Tibial artery (tissue), 4 donors: ENCODE measurements around the gene MAFB.

ENCODE experiments used
- DNase-seq, 2 donors: peaks; one replicate each; pipeline ENCODE4 v3.0.0-alpha.2; 2019
- H3K27ac ChIP-seq, 2 donors: fragments of 200-600 bp; sonication (generic) in 1 of 2; 1 replicate in 1 of 2; 2 replicates in 1 of 2; pipeline ENCODE4 v1.5.1; 2018 to 2019; ENCODE audit warnings: mild to moderate bottlenecking in 1 of 2
- H3K27me3 ChIP-seq, 2 donors: fragments of 200-600 bp; sonication (generic) in 1 of 2; one replicate each; pipeline versions ENCODE4 v1.5.1 to v1.6.0; 2016 to 2019
- H3K36me3 ChIP-seq, 3 donors: fragments of 200-600 bp; sonication (generic) in 2 of 3; one replicate each; pipeline ENCODE4 v1.5.1; 2016 to 2019; ENCODE audit warnings: mild to moderate bottlenecking in 2 of 3
- H3K4me1 ChIP-seq, 4 donors: fragments of 200-600 bp; sonication (generic) in 2 of 4; 1 replicate in 3 of 4; 2 replicates in 1 of 4; pipeline ENCODE4 v1.5.1; 2016 to 2019
- H3K4me3 ChIP-seq, 2 donors: fragments of 200-600 bp; sonication (generic) in 1 of 2; 1 replicate in 1 of 2; 2 replicates in 1 of 2; pipeline ENCODE4 v1.5.1; 2018 to 2019; ENCODE audit warnings: mild to moderate bottlenecking in 2 of 2
- H3K9me3 ChIP-seq, 3 donors: fragments of 200-600 bp; sonication (generic) in 1 of 3; one replicate each; pipeline ENCODE4 v1.5.1; 2016 to 2019
- CTCF ChIP-seq, 2 experiments: fragments of 200-600 bp in 1 of 2; fragments of 450-650 bp in 1 of 2; IDR thresholded peaks; one replicate each; pipeline ENCODE4 v1.5.1; 2017 to 2019; ENCODE audit warnings: antibody characterized with exemption in 2 of 2, mild to moderate bottlenecking in 1 of 2, moderate library complexity in 1 of 2
- intact Hi-C: fragments of 100-400 bp; cut with DNase I; formaldehyde crosslinking; loops from one replicate; pipeline ENCODE4 v1.15.0; 2023; ENCODE audit warnings: low total_unique reads

Gene MAFB

GRCh38 chr20:40663304-40663790 is 25.7 kb downstream of the MAFB start:
- intact Hi-C loops = loop anchor here (10.0 kb wide), 1 partner anchor 429 kb away; no protein-coding TSS in a partner anchor
- no peaks in the 10 kb centered on the region for H3K9me3 ChIP-seq
- H3K27me3 ChIP-seq = no peaks in the 10 kb centered on the region
- DNase-seq = no peak
- no peaks in the 10 kb centered on the region for H3K4me1 ChIP-seq
- no peaks in the 10 kb centered on the region for H3K36me3 ChIP-seq
- no peak overlapping the region for H3K27ac ChIP-seq
- H3K4me3 ChIP-seq = no peak overlapping the region
- no peak for TF ChIP-seq CTCF (IDR thresholded peaks at IDR 0.05)

DNA sequence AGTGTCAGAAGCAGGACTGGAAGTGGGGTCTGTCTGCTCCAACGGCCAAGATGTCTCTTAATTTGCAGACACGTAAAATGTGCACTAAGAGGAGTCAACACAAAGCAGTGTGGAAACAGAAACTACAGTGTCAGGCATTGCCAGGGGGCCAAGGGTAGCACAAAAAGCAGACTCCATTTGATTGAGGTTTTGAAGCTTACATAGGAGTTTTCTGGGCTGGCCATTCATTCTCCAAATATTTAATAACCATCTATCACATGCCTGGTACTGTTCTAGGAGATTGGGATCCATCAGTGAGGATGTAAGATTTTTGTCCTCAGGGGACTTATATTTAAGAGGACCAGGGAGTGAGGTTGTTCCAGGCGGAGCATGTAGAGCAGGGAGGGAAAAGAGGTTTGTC is 29.5 kb downstream of the MAFB start:
- Histone ChIP-seq H3K4me1 (no peaks in the 10 kb centered on the region), H3K27me3 (no peaks in the 10 kb centered on the region), H3K4me3 (no peak overlapping the region), H3K27ac (no peak overlapping the region), H3K9me3 (no peaks in the 10 kb centered on the region), H3K36me3 (no peaks in the 10 kb centered on the region)
- DNase-seq = no peak
- no peak for TF ChIP-seq CTCF (IDR thresholded peaks at IDR 0.05)
- intact Hi-C loops = no loop called here

GRCh38 chr20:40658509-40658908 is 30.5 kb downstream of the MAFB start:
- no peaks in the 10 kb centered on the region for H3K4me1 ChIP-seq
- no peaks in the 10 kb centered on the region for H3K36me3 ChIP-seq
- intact Hi-C loops = no loop called here
- H3K27ac ChIP-seq = no peak overlapping the region
- no peaks in the 10 kb centered on the region for H3K27me3 ChIP-seq
- TF ChIP-seq CTCF (IDR thresholded peaks at IDR 0.05) = no peak
- no peak overlapping the region for H3K4me3 ChIP-seq
- no peak for DNase-seq
- H3K9me3 ChIP-seq = no peaks in the 10 kb centered on the region

DNA sequence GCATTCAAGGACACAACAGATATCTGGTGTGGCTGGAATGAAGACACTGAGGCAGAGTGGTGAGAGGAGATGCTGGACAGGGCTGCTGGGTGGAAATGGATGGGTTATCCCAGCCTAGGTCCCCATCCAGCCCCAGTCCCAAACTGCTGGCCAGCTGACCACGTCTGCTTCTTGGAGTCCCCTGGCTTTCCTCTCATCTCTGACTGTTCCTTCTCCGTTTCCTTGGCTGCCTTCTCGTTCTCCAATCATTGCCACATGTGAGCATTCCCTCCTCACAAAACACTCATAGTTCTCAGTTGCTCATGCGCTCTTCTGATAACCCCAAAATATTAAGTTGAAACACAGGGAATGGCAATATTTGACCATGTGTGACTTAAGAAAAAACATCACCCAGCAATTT is 31.5 kb downstream of the MAFB start:
- no peak for TF ChIP-seq CTCF (IDR thresholded peaks at IDR 0.05)
- Histone ChIP-seq H3K9me3 (no peaks in the 10 kb centered on the region), H3K27me3 (no peaks in the 10 kb centered on the region), H3K36me3 (no peaks in the 10 kb centered on the region), H3K4me3 (no peak overlapping the region), H3K27ac (no peak overlapping the region), H3K4me1 (no peaks in the 10 kb centered on the region)
- intact Hi-C loops = no loop called here
- DNase-seq = peak in 1 of 2 donors; percentile 60

GRCh38 chr20:40655451-40655850 is 33.6 kb downstream of the MAFB start:
- intact Hi-C loops = no loop called here
- Histone ChIP-seq H3K27ac (no peak overlapping the region), H3K27me3 (no peaks in the 10 kb centered on the region), H3K4me1 (no peaks in the 10 kb centered on the region), H3K9me3 (no peaks in the 10 kb centered on the region), H3K36me3 (no peaks in the 10 kb centered on the region), H3K4me3 (no peak overlapping the region)
- no peak for TF ChIP-seq CTCF (IDR thresholded peaks at IDR 0.05)
- no peak for DNase-seq

DNA sequence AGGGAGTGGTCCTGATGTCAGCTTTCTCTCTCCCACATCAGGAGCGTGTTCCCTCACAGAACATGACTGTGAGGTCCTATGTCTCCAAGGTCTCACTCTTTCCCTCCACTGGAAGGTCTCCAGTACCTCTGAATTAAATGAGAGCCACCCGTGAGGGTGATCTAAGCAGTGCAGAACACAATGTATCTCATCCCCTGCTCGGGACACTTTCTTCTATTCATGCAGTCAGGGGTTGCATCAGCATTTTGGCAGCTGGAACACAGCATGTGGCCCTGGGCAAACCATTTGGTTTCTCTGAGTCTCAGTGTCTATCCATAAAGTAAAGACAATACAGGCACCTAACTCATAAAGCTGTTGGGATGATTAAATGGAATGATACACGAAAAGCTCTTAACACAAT is 34.2 kb downstream of the MAFB start:
- Histone ChIP-seq H3K27ac (no peak overlapping the region), H3K4me3 (no peak overlapping the region), H3K36me3 (no peaks in the 10 kb centered on the region), H3K9me3 (no peaks in the 10 kb centered on the region), H3K4me1 (no peaks in the 10 kb centered on the region), H3K27me3 (no peaks in the 10 kb centered on the region)
- no peak for TF ChIP-seq CTCF (IDR thresholded peaks at IDR 0.05)
- DNase-seq = peak; percentile 69 to 87
- intact Hi-C loops = no loop called here
